ENCODE results near the gene MKNK1. TPM values are rescaled to one million over a fixed set of nuclear protein-coding genes. Genes with fewer than 3 reads are reported as not detected.

Gene MKNK1
- total and polyA plus RNA-seq, 2 of the 8 experiments (the other 6 are each of a cell fraction or from before 2014, with no cell fraction given): 13.9 to 21.5 TPM

DNA sequence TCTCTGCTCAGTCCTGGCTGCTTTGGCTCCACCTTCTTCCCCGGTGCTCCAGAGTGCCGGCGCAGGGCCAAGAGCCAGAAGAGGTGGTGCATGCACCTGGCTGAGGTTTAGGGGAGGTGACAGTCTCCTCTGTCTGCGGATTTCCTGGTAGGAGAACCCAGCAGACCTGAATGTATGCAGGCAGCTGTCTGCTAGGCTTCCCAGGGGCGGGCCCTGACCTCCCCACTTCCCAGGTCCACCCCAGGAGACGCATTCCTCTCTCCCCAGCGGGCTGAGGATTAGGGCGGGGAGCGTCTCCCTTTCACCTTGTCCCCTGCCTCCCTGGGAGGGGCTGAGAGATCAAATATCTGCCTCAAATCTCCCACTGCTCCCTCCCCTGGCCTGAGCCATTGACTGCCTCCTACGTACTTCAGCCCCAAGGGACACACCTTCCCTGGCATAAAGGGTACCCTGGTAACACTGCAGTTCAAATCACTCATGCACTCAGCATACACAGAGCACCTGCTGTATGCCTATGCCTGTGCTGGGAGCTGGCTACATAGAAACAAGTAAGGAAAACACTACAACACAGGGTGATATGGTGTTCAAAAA, 87.0 kb downstream of the MKNK1 start (continued):
- TF ChIP-seq SIN3A (conservative IDR thresholded peaks at IDR 0.05 in 1 of 2, IDR thresholded peaks at IDR 0.05 in 1 of 2; ENCODE audit: low read depth in 1 of 2, low read length in 2 of 2) (peak; percentile 48 to 50; a peak in 1 of 4 replicates), SUZ12 (IDR thresholded peaks at IDR 0.05; ENCODE audit: low read length) (0 out of 2 replicates have a peak, but pooled peaks have one; percentile 37), POU5F1 (IDR thresholded peaks at IDR 0.05; ENCODE audit: low read depth, low read length) (no peak), CHD2 (IDR thresholded peaks at IDR 0.05; ENCODE audit: low read length) (no peak), TAF1 (IDR thresholded peaks at IDR 0.05; ENCODE audit: low read depth, low read length) (0 out of 2 replicates have a peak, but pooled peaks have one; percentile 28), EP300 (IDR thresholded peaks at IDR 0.05; ENCODE audit: borderline replicate concordance in 1 of 2, low read depth in 2 of 2, low read length in 2 of 2) (peak in 1 of 2 experiments; percentile 34; a peak in 1 of 3 replicates), TEAD4 (IDR thresholded peaks at IDR 0.05; ENCODE audit: low read depth, low read length) (peak; percentile 91)

Data from H1 (cell line).